ENCODE results near the gene CACNG7.

The CACNG7 gene

GRCh38 chr19:53879140-53880081 lies 29.7 kb upstream of the CACNG7 start:
- DNase-seq: peak; percentile 90

- no peak for DNase-seq
Measured at GRCh38 chr19:53880711-53881481, 28.2 kb upstream of the CACNG7 start.

- peak; percentile 30 for DNase-seq
Measured at GRCh38 chr19:53881482-53882390, 27.3 kb upstream of the CACNG7 start, which contains the start of gene PRKCG. PRKCG (plus strand) TSS chr19:53882197; CDS start chr19:53882495, 298 bp downstream.

GRCh38 chr19:53882391-53883050 lies 26.6 kb upstream of the CACNG7 start:
- no peak for DNase-seq

- DNase-seq: no peak
Measured at GRCh38 chr19:53883231-53883661, 25.8 kb upstream of the CACNG7 start.

- no peak for DNase-seq
Measured at GRCh38 chr19:53883741-53884140, 25.3 kb upstream of the CACNG7 start.

- DNase-seq: no peak
Measured at GRCh38 chr19:53884256-53884655, 24.8 kb upstream of the CACNG7 start.

- DNase-seq: no peak
Measured at GRCh38 chr19:53885036-53885435, 24.0 kb upstream of the CACNG7 start.

GRCh38 chr19:53892301-53892980 lies 16.6 kb upstream of the CACNG7 start:
- no peak for DNase-seq

- DNase-seq: no peak
Measured at GRCh38 chr19:53892981-53893325, 16.1 kb upstream of the CACNG7 start.

GRCh38 chr19:53894707-53895106 lies 14.4 kb upstream of the CACNG7 start:
- no peak for DNase-seq

- no peak for DNase-seq
Measured at GRCh38 chr19:53896682-53897081, 12.4 kb upstream of the CACNG7 start.

- no peak for DNase-seq
Measured at GRCh38 chr19:53897459-53897858, 11.6 kb upstream of the CACNG7 start.

- DNase-seq: no peak
Measured at GRCh38 chr19:53898166-53898565, 10.9 kb upstream of the CACNG7 start.

GRCh38 chr19:53898636-53899341 lies 10.3 kb upstream of the CACNG7 start:
- DNase-seq: no peak

GRCh38 chr19:53900191-53900860 lies 8.8 kb upstream of the CACNG7 start:
- no peak for DNase-seq

GRCh38 chr19:53903055-53903680 lies 5.9 kb upstream of the CACNG7 start:
- no peak for DNase-seq

GRCh38 chr19:53904909-53905308 lies 4.2 kb upstream of the CACNG7 start:
- no peak for DNase-seq

- DNase-seq: no peak
Measured at GRCh38 chr19:53905787-53906186, 3.3 kb upstream of the CACNG7 start.

Measured in EL (cell line).